ENCODE measurements around the gene RNF6.

- TF ChIP-seq CTCF (IDR thresholded peaks at IDR 0.05) (no peak), EZH2 (IDR thresholded peaks at IDR 0.05; ENCODE audit: borderline replicate concordance, insufficient read depth, low read depth, low read length, poor library complexity, severe bottlenecking) (no peak)
Observed at GRCh38 chr13:26219726-26220125, 2.4 kb downstream of the RNF6 start.

Measured in B cell (primary cell).